GM19238 (cell line): Measurements from ENCODE around the gene HOXC5.

Experiments used
- DNase-seq: peaks from one replicate; pipeline ENCODE4 v3.0.0; 2011; ENCODE audit warnings: low spot score; ENCODE audit not compliant: insufficient read length

Gene HOXC5

GRCh38 chr12:54006559-54007220 lies 26.2 kb upstream of the HOXC5 start:
- DNase-seq: no peak

GRCh38 chr12:54007538-54008259 lies 25.2 kb upstream of the HOXC5 start:
- no peak for DNase-seq

- DNase-seq: no peak
Measured at GRCh38 chr12:54008260-54008552, 24.6 kb upstream of the HOXC5 start.

GRCh38 chr12:54009171-54010052 lies 23.4 kb upstream of the HOXC5 start:
- DNase-seq: no peak

GRCh38 chr12:54010053-54010971 lies 22.5 kb upstream of the HOXC5 start:
- no peak for DNase-seq

- DNase-seq: no peak
Measured at GRCh38 chr12:54010972-54011664, 21.7 kb upstream of the HOXC5 start.

- no peak for DNase-seq
Measured at GRCh38 chr12:54011665-54012532, 21.0 kb upstream of the HOXC5 start.

- no peak for DNase-seq
Measured at GRCh38 chr12:54012631-54013409, 20.0 kb upstream of the HOXC5 start.

GRCh38 chr12:54014377-54015017 lies 18.4 kb upstream of the HOXC5 start:
- DNase-seq: no peak

- no peak for DNase-seq
Measured at GRCh38 chr12:54015018-54015931, 17.6 kb upstream of the HOXC5 start.

- DNase-seq: no peak
Measured at GRCh38 chr12:54016051-54016450, 16.8 kb upstream of the HOXC5 start.

- DNase-seq: no peak
Measured at GRCh38 chr12:54016478-54016964, 16.3 kb upstream of the HOXC5 start.

- no peak for DNase-seq
Measured at GRCh38 chr12:54017027-54017788, 15.6 kb upstream of the HOXC5 start.

- DNase-seq: peak; percentile 95
Measured at GRCh38 chr12:54017878-54018467, 14.9 kb upstream of the HOXC5 start.

- no peak for DNase-seq
Measured at GRCh38 chr12:54018468-54018984, 14.3 kb upstream of the HOXC5 start.
